Measurements from ENCODE around the gene SLC8A1. TPM values are rescaled to one million over a fixed set of nuclear protein-coding genes. Genes with fewer than 3 reads are reported as not detected.

The SLC8A1 gene
- total RNA-seq, 4 donors from 2014 or later, result 22.8 to 65.5 (median 42.0) TPM

DNA sequence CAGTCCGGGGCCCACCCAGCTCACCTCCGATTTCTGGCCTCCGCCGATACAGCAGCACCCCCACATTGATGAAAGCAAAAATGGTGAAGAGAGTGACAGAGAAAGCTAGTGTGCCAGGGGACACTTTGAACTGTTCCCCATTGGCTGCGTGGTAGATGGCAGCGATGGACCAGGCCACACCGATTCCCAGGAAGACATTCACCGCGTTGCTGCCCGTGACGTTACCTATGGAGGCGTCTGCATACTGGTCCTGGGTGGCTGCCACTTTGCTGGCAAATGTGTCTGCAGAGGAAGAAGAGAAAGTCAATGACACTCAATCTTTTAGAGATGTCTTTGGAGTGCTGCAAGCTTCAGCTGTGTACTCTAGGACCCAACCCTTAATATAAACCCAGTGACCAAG is 336.5 kb downstream of the SLC8A1 start:
- no peaks in the 10 kb centered on the region for H3K36me3 ChIP-seq
- in situ Hi-C loops (cut with MboI; ENCODE audit: low pct_ligation_motif_present in 1 of 4, low pct_unique_long_range_greater_than_20kb in 1 of 4, low sequenced_read_pairs in 3 of 4) (no loop called here), intact Hi-C loops (cut with DNase I; ENCODE audit: low total_unique reads) (no loop called here)
- no peak overlapping the region for H3K4me3 ChIP-seq
- H3K4me1 ChIP-seq, result no peaks in the 10 kb centered on the region
- no peak overlapping the region for H3K27ac ChIP-seq
- no peak for DNase-seq
- TF ChIP-seq POLR2AphosphoS5 (IDR thresholded peaks at IDR 0.05) (no peak), POLR2A (IDR thresholded peaks at IDR 0.05) (no peak), EP300 (IDR thresholded peaks at IDR 0.05; ENCODE audit: low read depth) (no peak)
- TF ChIP-seq, protein P1, sequence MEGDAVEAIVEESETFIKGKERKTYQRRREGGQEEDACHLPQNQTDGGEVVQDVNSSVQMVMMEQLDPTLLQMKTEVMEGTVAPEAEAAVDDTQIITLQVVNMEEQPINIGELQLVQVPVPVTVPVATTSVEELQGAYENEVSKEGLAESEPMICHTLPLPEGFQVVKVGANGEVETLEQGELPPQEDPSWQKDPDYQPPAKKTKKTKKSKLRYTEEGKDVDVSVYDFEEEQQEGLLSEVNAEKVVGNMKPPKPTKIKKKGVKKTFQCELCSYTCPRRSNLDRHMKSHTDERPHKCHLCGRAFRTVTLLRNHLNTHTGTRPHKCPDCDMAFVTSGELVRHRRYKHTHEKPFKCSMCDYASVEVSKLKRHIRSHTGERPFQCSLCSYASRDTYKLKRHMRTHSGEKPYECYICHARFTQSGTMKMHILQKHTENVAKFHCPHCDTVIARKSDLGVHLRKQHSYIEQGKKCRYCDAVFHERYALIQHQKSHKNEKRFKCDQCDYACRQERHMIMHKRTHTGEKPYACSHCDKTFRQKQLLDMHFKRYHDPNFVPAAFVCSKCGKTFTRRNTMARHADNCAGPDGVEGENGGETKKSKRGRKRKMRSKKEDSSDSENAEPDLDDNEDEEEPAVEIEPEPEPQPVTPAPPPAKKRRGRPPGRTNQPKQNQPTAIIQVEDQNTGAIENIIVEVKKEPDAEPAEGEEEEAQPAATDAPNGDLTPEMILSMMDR (IDR thresholded peaks at IDR 0.05), result no peak
- no peaks in the 10 kb centered on the region for H3K9me3 ChIP-seq
- no peaks in the 10 kb centered on the region for H3K27me3 ChIP-seq
- whole genome bisulfite sequencing, 2 donors (ENCODE audit: low coverage in 1 of 2), result 95% methylated on average over 12 of the region's 12 CpGs; no CpG with 5 or more reads in 1 of the 2 donors

DNA sequence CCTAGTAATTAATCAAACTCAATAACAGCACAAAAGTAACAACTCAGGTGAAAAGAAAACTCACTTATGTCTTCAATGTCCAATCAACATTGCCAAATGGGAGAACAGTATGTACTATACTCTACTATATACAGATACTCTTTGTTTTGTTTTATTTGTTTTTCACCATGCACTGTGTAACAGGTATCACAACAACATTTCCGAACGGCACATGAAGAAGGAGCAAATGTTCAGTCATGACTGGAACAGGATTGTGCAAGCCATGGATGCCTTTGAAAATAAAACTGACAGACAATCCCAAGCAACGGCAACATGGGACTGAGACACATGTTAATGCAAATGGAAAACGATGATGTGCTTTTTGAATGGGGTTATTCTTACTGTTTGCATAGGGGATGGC is 337.9 kb downstream of the SLC8A1 start:
- Histone ChIP-seq H3K27ac (no peak overlapping the region), H3K9me3 (no peaks in the 10 kb centered on the region), H3K27me3 (no peaks in the 10 kb centered on the region), H3K4me1 (no peaks in the 10 kb centered on the region), H3K4me3 (no peak overlapping the region), H3K36me3 (no peaks in the 10 kb centered on the region)
- DNase-seq, result no peak
- in situ Hi-C loops (cut with MboI; ENCODE audit: low pct_ligation_motif_present in 1 of 4, low pct_unique_long_range_greater_than_20kb in 1 of 4, low sequenced_read_pairs in 3 of 4) (no loop called here), intact Hi-C loops (cut with DNase I; ENCODE audit: low total_unique reads) (no loop called here)
- TF ChIP-seq, protein P1 (IDR thresholded peaks at IDR 0.05), result no peak
- no peak for TF ChIP-seq POLR2AphosphoS5 (IDR thresholded peaks at IDR 0.05)
- WGBS, 2 donors (ENCODE audit: low coverage in 1 of 2), result 74 to 87% methylated on average over 4 of the region's 4 CpGs

DNA sequence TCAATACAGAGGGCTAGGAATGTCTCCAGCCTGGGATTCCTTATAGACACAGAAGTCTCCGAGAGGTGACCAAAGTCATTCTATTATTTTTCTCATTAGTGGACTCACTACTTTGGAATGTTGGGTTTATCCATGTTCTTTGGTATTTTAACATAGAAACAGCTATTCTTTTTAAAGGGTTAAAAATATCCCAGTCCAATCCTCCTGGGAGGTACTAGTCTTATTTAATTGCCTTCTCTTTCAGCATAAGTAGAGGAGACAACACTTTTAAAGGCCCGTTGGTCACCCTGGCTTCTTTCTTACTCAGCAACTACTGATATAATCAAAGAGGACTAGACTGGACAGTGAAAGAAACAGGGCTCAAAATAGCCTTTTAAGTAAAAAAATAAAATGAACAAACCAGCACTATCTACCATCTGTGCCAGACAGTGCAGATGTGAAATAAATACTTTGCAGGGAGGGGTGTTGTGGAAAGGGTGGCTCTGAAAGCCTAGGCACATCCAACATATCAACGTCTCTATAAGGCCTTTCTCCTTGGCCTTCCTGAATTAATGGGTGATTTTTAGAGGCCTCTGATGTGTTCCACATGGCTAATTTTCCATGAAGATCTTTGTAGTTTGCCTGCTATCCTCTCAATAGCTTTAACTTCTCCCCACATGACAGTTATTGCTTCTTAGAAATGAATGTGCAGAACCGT is 338.5 kb downstream of the SLC8A1 start:
- no peak for DNase-seq
- WGBS, 2 donors (ENCODE audit: low coverage in 1 of 2), result 59 to 60% methylated on average over 4 of the region's 4 CpGs
- Histone ChIP-seq H3K4me1 (no peaks in the 10 kb centered on the region), H3K9me3 (no peaks in the 10 kb centered on the region), H3K27me3 (no peaks in the 10 kb centered on the region), H3K4me3 (no peak overlapping the region), H3K27ac (no peak overlapping the region), H3K36me3 (no peaks in the 10 kb centered on the region)
- in situ Hi-C loops (cut with MboI; ENCODE audit: low pct_ligation_motif_present in 1 of 4, low pct_unique_long_range_greater_than_20kb in 1 of 4, low sequenced_read_pairs in 3 of 4), result no loop called here
- TF ChIP-seq, protein P1 (IDR thresholded peaks at IDR 0.05), result no peak
- TF ChIP-seq POLR2AphosphoS5 (IDR thresholded peaks at IDR 0.05), result no peak
- intact Hi-C loops (cut with DNase I; ENCODE audit: low total_unique reads), result no loop called here

DNA sequence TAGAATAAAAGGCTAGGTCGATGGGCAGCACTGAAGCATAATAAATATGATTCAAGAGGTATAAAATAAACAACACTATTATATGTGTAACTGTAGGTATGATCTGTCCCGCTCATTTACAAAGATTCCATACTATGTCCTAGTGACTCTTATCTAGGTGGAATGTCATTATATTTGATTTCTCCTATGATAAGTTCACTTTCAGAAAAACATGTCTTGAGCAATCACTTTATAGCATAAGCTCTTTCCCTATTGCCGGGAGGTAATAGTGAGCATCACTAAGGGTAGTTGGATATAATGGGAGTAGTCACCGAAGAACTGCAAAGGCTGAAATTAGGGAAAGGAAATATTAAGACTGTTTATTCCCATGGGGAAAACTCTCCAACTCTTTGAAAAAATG is 342.5 kb downstream of the SLC8A1 start:
- no peaks in the 10 kb centered on the region for H3K4me1 ChIP-seq
- in situ Hi-C loops (cut with MboI; ENCODE audit: low pct_ligation_motif_present in 1 of 4, low pct_unique_long_range_greater_than_20kb in 1 of 4, low sequenced_read_pairs in 3 of 4), result no loop called here
- H3K27ac ChIP-seq, result no peak overlapping the region
- TF ChIP-seq, protein P1 (IDR thresholded peaks at IDR 0.05), result no peak
- no peak for TF ChIP-seq POLR2AphosphoS5 (IDR thresholded peaks at IDR 0.05)
- TF ChIP-seq EP300 (IDR thresholded peaks at IDR 0.05; ENCODE audit: low read depth), result no peak
- TF ChIP-seq POLR2A (IDR thresholded peaks at IDR 0.05), result no peak
- no peak overlapping the region for H3K4me3 ChIP-seq
- no peaks in the 10 kb centered on the region for H3K9me3 ChIP-seq
- no peaks in the 10 kb centered on the region for H3K36me3 ChIP-seq
- 78 to 80% methylated on average over 4 of the region's 4 CpGs for WGBS, 2 donors (ENCODE audit: low coverage in 1 of 2)
- H3K27me3 ChIP-seq, result no peaks in the 10 kb centered on the region
- intact Hi-C loops (cut with DNase I; ENCODE audit: low total_unique reads), result no loop called here
- no peak for DNase-seq
